ENCODE results near the gene DRC1.

DNA sequence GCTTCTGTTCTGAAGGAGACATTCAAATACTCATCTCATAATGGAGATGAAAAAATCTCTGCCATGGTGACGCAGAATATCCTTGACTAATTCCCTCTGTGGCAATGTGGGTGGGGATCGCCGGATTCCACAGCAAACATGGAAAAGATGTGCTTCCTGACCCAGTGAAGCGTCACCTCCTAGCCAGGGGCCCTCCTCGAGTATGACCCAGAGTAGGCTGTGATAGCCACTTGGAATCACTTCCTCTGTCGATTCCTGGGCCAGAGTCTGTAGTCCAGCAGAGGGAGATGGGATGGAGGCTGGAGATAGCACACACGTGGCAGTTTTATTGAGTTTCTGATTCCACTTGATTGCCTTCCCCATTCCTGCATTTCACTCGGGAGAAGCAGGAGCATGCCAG, 36.8 kb downstream of the DRC1 start:
- TF ChIP-seq, protein P1, sequence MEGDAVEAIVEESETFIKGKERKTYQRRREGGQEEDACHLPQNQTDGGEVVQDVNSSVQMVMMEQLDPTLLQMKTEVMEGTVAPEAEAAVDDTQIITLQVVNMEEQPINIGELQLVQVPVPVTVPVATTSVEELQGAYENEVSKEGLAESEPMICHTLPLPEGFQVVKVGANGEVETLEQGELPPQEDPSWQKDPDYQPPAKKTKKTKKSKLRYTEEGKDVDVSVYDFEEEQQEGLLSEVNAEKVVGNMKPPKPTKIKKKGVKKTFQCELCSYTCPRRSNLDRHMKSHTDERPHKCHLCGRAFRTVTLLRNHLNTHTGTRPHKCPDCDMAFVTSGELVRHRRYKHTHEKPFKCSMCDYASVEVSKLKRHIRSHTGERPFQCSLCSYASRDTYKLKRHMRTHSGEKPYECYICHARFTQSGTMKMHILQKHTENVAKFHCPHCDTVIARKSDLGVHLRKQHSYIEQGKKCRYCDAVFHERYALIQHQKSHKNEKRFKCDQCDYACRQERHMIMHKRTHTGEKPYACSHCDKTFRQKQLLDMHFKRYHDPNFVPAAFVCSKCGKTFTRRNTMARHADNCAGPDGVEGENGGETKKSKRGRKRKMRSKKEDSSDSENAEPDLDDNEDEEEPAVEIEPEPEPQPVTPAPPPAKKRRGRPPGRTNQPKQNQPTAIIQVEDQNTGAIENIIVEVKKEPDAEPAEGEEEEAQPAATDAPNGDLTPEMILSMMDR (IDR thresholded peaks at IDR 0.05; ENCODE audit: insufficient read depth, low read length) = no peak
- TF ChIP-seq GABPA (IDR thresholded peaks at IDR 0.05; ENCODE audit: low read depth) (no peak), SPI1 (IDR thresholded peaks at IDR 0.05; ENCODE audit: borderline replicate concordance, low read depth) (no peak)

Data from HL-60 (cell line).